Activated B cell treated with CpG ODN at 0.5 μM for 24 hours (primary cell): ENCODE data around the gene TSKU. TPM values are rescaled to one million over a fixed set of nuclear protein-coding genes. Genes with fewer than 3 reads are reported as not detected.

Source experiments
- ATAC-seq: fragments of 200-7000 bp; cut with Tn5 transposase; one replicate; pipeline ENCODE4 v1.10.0; 2021; ENCODE audit warnings: low read depth, mild to moderate bottlenecking, moderate library complexity
- CTCF ChIA-PET: fragments of 350-600 bp; sonication (Branson Sonifier 250); formaldehyde crosslinking; loops from one replicate; lab custom pipeline; 2021; ENCODE audit warnings: antibody characterized with exemption; lab: Charles Lee
- POLR2A ChIA-PET: fragments of 350-600 bp; sonication (Branson Sonifier 250); formaldehyde crosslinking; loops from one replicate; lab custom pipeline; 2021; ENCODE audit warnings: antibody characterized with exemption; lab: Charles Lee
- DNase-seq: peaks from one replicate; pipeline ENCODE4 v3.0.0; 2022
- H3K27ac Mint-ChIP-seq: one replicate; pipeline ENCODE4 v1.8.0; 2020; ENCODE audit warnings: mixed read lengths
- H3K27me3 Mint-ChIP-seq: one replicate; pipeline ENCODE4 v1.8.0; 2021; ENCODE audit warnings: mixed read lengths
- H3K36me3 Mint-ChIP-seq: one replicate; pipeline ENCODE4 v1.8.0; 2021; ENCODE audit warnings: low read depth, mixed read lengths
- H3K4me1 Mint-ChIP-seq: one replicate; pipeline ENCODE4 v1.8.0; 2021; ENCODE audit warnings: mixed read lengths
- H3K4me3 Mint-ChIP-seq: one replicate; pipeline ENCODE4 v1.8.0; 2020; ENCODE audit warnings: mild to moderate bottlenecking, mixed read lengths
- H3K9me3 Mint-ChIP-seq: one replicate; pipeline ENCODE4 v1.8.0; 2020; ENCODE audit warnings: mixed read lengths
- CTCF ChIP-seq: fragments of 200-600 bp; IDR thresholded peaks from one replicate; pipeline ENCODE4 v1.8.0; 2022; ENCODE audit warnings: antibody characterized with exemption, mild to moderate bottlenecking
- intact Hi-C: fragments of 100-400 bp; cut with micrococcal nuclease; formaldehyde crosslinking; loops from one replicate; pipeline ENCODE4 v1.15.1; 2024
- total RNA-seq: library from RNA; stranded (reverse); gene quantifications from 2 replicates; pipeline ENCODE4 v1.2.3, GENCODE V29; 2022

The TSKU gene
- total RNA-seq, 1 donor from 2014 or later = not detected

DNA sequence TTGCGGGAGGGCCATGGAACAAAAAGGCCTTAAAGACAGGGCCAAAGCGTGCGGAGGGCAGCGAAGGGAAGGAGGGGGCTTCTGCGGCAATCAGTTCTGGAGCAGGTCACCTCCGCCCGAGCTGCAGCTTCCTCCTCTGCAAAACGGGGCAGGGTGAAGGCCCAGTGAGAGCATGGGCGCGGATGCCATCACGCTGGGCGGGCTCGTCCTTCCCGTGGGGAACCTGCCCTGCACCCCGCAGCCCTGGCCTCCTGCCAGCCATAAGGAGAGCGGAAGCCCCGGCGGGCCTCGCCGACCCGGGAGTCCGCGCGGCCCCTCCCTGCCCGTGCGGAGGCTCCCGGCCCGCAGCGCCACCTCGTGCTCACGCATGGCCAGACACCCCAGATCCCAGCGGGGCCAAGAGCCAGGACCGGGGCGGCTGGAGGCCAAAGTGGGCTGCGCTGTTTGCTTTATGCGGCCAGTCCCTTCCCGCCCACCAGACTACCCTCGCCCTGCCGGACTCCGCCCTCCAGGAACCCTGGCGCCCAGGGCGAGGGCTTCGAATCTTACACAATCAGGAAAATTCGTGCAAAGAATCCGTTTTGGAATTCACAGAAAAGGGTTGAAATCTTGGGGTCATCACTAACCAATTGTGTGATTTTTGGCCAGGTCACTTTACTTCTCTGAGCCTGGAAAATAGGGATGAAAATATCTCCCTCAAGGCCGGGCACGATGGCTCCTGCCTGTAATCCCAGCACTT is 16.1 kb downstream of the TSKU start:
- ChIA-PET POLR2A (interaction anchor here (0.5 kb wide), 1 partner anchor 1130 kb away, joined by 3 read pairs; the partner anchor contains the start of gene MAP6), CTCF (interaction anchor here (0.9 to 3.8 kb wide), 6 partner anchors 11 to 200 kb away, joined by 3 to 20 read pairs (median 7); no protein-coding TSS in a partner anchor)
- peak overlapping the region; percentile 53 for H3K4me3 Mint-ChIP-seq
- no peaks in the 10 kb centered on the region for H3K36me3 Mint-ChIP-seq
- DNase-seq = peak; percentile 71
- no peak overlapping the region for H3K27ac Mint-ChIP-seq
- no peak for TF ChIP-seq CTCF
- peak; percentile 99 for ATAC-seq
- intact Hi-C loops = loop anchor here (1.0 kb wide), 1 partner anchor 65 kb away; no protein-coding TSS in a partner anchor
- peaks cover 13% of the 10 kb centered on the region for H3K27me3 Mint-ChIP-seq
- no peaks in the 10 kb centered on the region for H3K9me3 Mint-ChIP-seq
- H3K4me1 Mint-ChIP-seq = peaks cover 8% of the 10 kb centered on the region

DNA sequence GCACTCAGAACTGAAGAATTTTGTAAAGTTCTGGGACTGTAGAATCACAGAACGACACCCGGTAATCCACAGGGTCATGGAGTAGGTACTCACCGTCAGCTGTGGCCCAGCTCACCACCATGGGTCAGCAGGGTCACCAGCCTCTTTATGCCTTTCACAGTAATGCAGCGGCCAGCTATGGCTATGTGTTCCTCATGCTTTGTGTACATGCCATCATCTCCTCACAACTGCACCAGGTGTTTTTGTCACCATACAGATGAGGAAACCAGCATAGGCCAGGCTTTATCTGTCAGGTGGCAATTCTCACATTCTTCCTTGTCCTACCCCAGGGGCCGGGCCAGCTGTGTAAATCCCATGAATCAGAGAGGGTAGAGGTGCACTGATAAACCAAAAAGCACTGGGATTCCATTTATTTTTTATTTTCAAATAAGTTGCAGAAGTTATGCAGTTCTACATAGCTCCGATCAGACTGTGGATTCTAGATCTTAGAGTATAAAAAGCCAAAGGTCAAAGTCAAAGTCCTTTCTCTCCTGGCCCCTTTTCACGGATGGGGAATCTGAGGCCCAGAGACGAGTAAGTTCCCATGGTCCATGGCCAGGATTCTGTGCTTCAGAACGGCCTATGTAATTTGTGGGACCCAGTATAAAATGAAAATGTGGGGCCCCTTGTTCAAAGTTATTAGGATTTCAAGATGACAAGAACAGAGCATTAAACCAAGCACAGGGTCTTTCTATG is 17.5 kb downstream of the TSKU start:
- no peak overlapping the region for H3K4me3 Mint-ChIP-seq
- ATAC-seq (no peak), DNase-seq (no peak)
- no peak overlapping the region for H3K27ac Mint-ChIP-seq
- no peaks in the 10 kb centered on the region for H3K36me3 Mint-ChIP-seq
- ChIA-PET POLR2A (no interaction called here), CTCF (interaction anchor here (3.8 kb wide), 1 partner anchor 66 kb away, joined by 20 read pairs; no protein-coding TSS in a partner anchor)
- TF ChIP-seq CTCF = no peak
- H3K9me3 Mint-ChIP-seq = no peaks in the 10 kb centered on the region
- H3K27me3 Mint-ChIP-seq = peaks cover 24% of the 10 kb centered on the region
- peaks cover 8% of the 10 kb centered on the region for H3K4me1 Mint-ChIP-seq
- intact Hi-C loops = no loop called here

DNA sequence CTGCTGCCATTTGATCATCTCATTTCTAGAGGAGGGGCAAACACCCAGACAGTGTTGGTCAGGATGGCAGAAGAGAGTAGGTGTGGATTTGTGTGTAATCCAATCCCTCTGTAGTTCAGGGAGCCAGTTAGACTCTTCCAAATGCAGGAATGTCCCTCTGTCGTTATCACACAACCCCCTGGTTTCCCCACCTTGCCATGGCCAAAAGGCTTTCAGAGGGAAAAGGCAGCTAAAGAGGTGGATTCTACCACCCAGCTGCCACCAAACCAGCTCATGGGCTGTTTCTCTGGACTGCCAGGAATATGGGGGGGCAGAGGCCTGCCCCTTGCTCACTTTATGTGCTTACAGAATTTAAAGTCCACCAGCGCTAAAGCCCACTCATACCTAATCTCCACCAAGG is 18.1 kb downstream of the TSKU start:
- Mint-ChIP-seq H3K27ac (no peak overlapping the region), H3K4me3 (no peak overlapping the region), H3K36me3 (no peaks in the 10 kb centered on the region), H3K4me1 (peaks cover 8% of the 10 kb centered on the region), H3K27me3 (peaks cover 30% of the 10 kb centered on the region), H3K9me3 (no peaks in the 10 kb centered on the region)
- CTCF ChIA-PET = interaction anchor here (2.5 kb wide), 1 partner anchor 119 kb away, joined by 7 read pairs; no protein-coding TSS in a partner anchor
- intact Hi-C loops = no loop called here
- ATAC-seq = no peak
- no peak for DNase-seq
- POLR2A ChIA-PET = no interaction called here
- no peak for TF ChIP-seq CTCF

- no peaks in the 10 kb centered on the region for H3K36me3 Mint-ChIP-seq
- DNase-seq = no peak
- H3K27me3 Mint-ChIP-seq = peaks cover 35% of the 10 kb centered on the region
- ChIA-PET POLR2A (no interaction called here), CTCF (interaction anchor here (2.5 kb wide), 1 partner anchor 118 kb away, joined by 7 read pairs; no protein-coding TSS in a partner anchor)
- intact Hi-C loops = no loop called here
- H3K9me3 Mint-ChIP-seq = no peaks in the 10 kb centered on the region
- ATAC-seq = no peak
- peaks cover 8% of the 10 kb centered on the region for H3K4me1 Mint-ChIP-seq
- TF ChIP-seq CTCF = no peak
- H3K4me3 Mint-ChIP-seq = no peak overlapping the region
- no peak overlapping the region for H3K27ac Mint-ChIP-seq
These were observed 18.6 kb downstream of the TSKU start for GRCh38 chr11:76801736-76802135.

DNA sequence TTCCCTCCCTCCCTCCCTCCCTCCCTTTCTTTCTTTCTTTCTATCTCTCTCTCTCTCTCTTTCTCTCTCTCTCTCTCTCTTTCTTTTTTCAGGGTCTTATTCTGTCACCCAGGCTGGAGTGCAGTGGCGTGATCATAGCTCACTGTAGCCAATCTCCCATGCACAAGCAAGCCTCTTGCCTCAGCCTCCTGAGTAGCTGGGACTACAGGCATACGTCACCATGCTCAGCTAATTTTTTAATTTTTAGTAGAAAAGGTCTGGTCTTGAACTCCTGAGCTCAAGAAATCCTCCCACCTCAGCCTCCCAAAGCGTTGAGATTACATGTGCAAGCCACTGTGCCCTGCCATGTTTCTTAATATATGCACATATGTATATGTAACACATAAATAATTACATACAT is 19.0 kb downstream of the TSKU start:
- TF ChIP-seq CTCF = no peak
- intact Hi-C loops = no loop called here
- Mint-ChIP-seq H3K9me3 (no peaks in the 10 kb centered on the region), H3K4me1 (peaks cover 8% of the 10 kb centered on the region), H3K4me3 (no peak overlapping the region), H3K36me3 (no peaks in the 10 kb centered on the region), H3K27me3 (peaks cover 39% of the 10 kb centered on the region), H3K27ac (no peak overlapping the region)
- ChIA-PET POLR2A (no interaction called here), CTCF (interaction anchor here (1.6 to 2.5 kb wide), 2 partner anchors 116 to 118 kb away, joined by 4 to 7 read pairs; no protein-coding TSS in a partner anchor)
- no peak for DNase-seq
- no peak for ATAC-seq
